Hepatocyte (in vitro differentiated cells): ENCODE results near the gene NECAB3. TPM values are rescaled to one million over a fixed set of nuclear protein-coding genes. Genes with fewer than 3 reads are reported as not detected.

Source experiments
- DNase-seq: peaks from one replicate; pipeline ENCODE4 v3.0.0-alpha.2; 2016; ENCODE audit warnings: low spot score
- H2AFZ ChIP-seq: fragments of 200-600 bp; sonication (generic); 2 replicates; pipeline ENCODE4 v1.6.0; 2016; ENCODE audit warnings: antibody characterized with exemption, mild to moderate bottlenecking
- H3K27ac ChIP-seq: fragments of 200-600 bp; sonication (generic); 2 replicates; pipeline ENCODE4 v1.5.1; 2016; ENCODE audit warnings: mild to moderate bottlenecking
- H3K27me3 ChIP-seq: fragments of 200-600 bp; sonication (generic); 2 replicates; pipeline ENCODE4 v1.6.1; 2016
- H3K36me3 ChIP-seq: fragments of 200-600 bp; sonication (generic); replicated peaks from 2 replicates; pipeline ENCODE4 v1.5.1; 2016; ENCODE audit warnings: low read depth; ENCODE audit not compliant: insufficient read depth
- H3K4me1 ChIP-seq: fragments of 200-600 bp; sonication (generic); 2 replicates; pipeline ENCODE4 v1.5.1; 2016; ENCODE audit warnings: mild to moderate bottlenecking, moderate library complexity; ENCODE audit not compliant: insufficient read depth
- H3K4me2 ChIP-seq: fragments of 200-600 bp; sonication (generic); 2 replicates; pipeline ENCODE4 v1.6.0; 2016
- H3K4me3 ChIP-seq: fragments of 200-600 bp; sonication (generic); 2 replicates; pipeline ENCODE4 v1.5.1; 2016; ENCODE audit warnings: mild to moderate bottlenecking
- H3K79me2 ChIP-seq: fragments of 200-600 bp; sonication (generic); 2 replicates; pipeline ENCODE4 v1.6.0; 2017; ENCODE audit warnings: mild to moderate bottlenecking
- H3K9me2 ChIP-seq: fragments of 200-600 bp; sonication (generic); replicated peaks from 2 replicates; pipeline ENCODE4 v1.6.0; 2017; ENCODE audit warnings: mild to moderate bottlenecking; ENCODE audit not compliant: insufficient read depth
- H3K9me3 ChIP-seq: fragments of 200-600 bp; sonication (generic); 2 replicates; pipeline ENCODE4 v1.5.1; 2016; ENCODE audit warnings: low read depth, mild to moderate bottlenecking
- H4K20me1 ChIP-seq: fragments of 200-600 bp; sonication (generic); 2 replicates; pipeline ENCODE4 v1.6.0; 2016; ENCODE audit warnings: mild to moderate bottlenecking; ENCODE audit not compliant: insufficient read depth, poor library complexity, severe bottlenecking
- EZH2 ChIP-seq: fragments of 200-600 bp; sonication (generic); IDR thresholded peaks from 2 replicates; pipeline ENCODE4 v1.6.1; 2016; ENCODE audit warnings: antibody characterized with exemption, mild to moderate bottlenecking, borderline replicate concordance
- EZH2phosphoT487 ChIP-seq: fragments of 200-600 bp; sonication (generic); IDR thresholded peaks from one replicate; pipeline ENCODE4 v1.6.1; 2018; ENCODE audit warnings: antibody characterized with exemption, mild to moderate bottlenecking, low read depth, moderate library complexity; ENCODE audit not compliant: unreplicated experiment, severe bottlenecking
- WGBS: methylation state at CpG from one replicate; pipeline ENCODE4 v1.1.6; 2016; ENCODE audit warnings: low lambda C conversion rate; ENCODE audit errors: missing lambda C conversion rate; 5-methylcytosine and 5-hydroxymethylcytosine counted together
- polyA plus RNA-seq: library from polyadenylated mRNA; unstranded; fragments of >200 nt; fragmentation: Nextera tagmentation; extraction: Ambion mirVana; gene quantifications from 2 replicates; pipeline ENCODE4 v1.2.1, GENCODE V29; 2016
- total RNA-seq: library from RNA; depleted of rRNA; stranded (reverse); fragments of >200 nt; gene quantifications from 2 replicates; pipeline ENCODE4 v1.2.3, GENCODE V29; 2014
- TF ChIP-seq, protein P1 (sequence below): fragments of 200-600 bp; sonication (generic); IDR thresholded peaks from 2 replicates; pipeline ENCODE4 v1.5.1; 2016; ENCODE audit warnings: antibody characterized with exemption, mild to moderate bottlenecking; ENCODE audit not compliant: poor library complexity

The NECAB3 gene
- total and polyA plus RNA-seq, 2 experiments from 2014 or later, result 50.6 to 55.4 TPM

DNA sequence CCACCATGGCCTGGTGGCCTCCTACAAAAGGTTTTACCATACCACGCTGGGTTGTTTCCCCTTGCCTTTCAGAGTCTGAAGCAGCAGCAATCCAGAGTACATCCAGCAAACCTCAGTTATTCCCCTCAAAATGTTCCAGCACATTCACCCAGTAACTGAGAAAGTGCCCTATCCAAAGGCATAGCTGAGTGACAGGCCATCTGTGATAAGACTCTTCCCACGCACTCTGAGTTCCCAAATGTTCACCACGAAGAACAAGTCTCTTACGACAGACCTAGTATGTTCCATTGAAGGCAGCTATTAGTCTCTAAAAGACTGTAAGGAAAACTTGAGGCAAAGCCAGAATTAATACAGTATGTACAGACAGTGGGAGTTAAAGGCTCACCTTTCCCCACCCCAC is 43.7 kb downstream of the NECAB3 start:
- Histone ChIP-seq H2AFZ (no peak overlapping the region), H3K36me3 (peaks cover 5% of the 10 kb centered on the region), H4K20me1 (no peaks in the 10 kb centered on the region), H3K4me1 (no peaks in the 10 kb centered on the region), H3K27me3 (no peaks in the 10 kb centered on the region), H3K4me3 (no peak overlapping the region), H3K9me2 (no peaks in the 10 kb centered on the region), H3K4me2 (no peak overlapping the region), H3K79me2 (no peaks in the 10 kb centered on the region), H3K9me3 (no peaks in the 10 kb centered on the region), H3K27ac (no peak overlapping the region)
- no peak for TF ChIP-seq EZH2phosphoT487
- no peak for TF ChIP-seq EZH2
- TF ChIP-seq, protein P1, sequence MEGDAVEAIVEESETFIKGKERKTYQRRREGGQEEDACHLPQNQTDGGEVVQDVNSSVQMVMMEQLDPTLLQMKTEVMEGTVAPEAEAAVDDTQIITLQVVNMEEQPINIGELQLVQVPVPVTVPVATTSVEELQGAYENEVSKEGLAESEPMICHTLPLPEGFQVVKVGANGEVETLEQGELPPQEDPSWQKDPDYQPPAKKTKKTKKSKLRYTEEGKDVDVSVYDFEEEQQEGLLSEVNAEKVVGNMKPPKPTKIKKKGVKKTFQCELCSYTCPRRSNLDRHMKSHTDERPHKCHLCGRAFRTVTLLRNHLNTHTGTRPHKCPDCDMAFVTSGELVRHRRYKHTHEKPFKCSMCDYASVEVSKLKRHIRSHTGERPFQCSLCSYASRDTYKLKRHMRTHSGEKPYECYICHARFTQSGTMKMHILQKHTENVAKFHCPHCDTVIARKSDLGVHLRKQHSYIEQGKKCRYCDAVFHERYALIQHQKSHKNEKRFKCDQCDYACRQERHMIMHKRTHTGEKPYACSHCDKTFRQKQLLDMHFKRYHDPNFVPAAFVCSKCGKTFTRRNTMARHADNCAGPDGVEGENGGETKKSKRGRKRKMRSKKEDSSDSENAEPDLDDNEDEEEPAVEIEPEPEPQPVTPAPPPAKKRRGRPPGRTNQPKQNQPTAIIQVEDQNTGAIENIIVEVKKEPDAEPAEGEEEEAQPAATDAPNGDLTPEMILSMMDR, result no peak
- 86% methylated on average over 4 of the region's 4 CpGs for WGBS
- DNase-seq, result no peak

- H3K27ac ChIP-seq, result no peak overlapping the region
- 90% methylated on average over 5 of the region's 5 CpGs for WGBS
- no peak overlapping the region for H3K4me3 ChIP-seq
- no peak overlapping the region for H3K4me2 ChIP-seq
- no peaks in the 10 kb centered on the region for H3K9me3 ChIP-seq
- no peaks in the 10 kb centered on the region for H4K20me1 ChIP-seq
- H2AFZ ChIP-seq, result no peak overlapping the region
- TF ChIP-seq EZH2, result no peak
- TF ChIP-seq EZH2phosphoT487, result no peak
- TF ChIP-seq, protein P1, result no peak
- no peak for DNase-seq
- no peaks in the 10 kb centered on the region for H3K4me1 ChIP-seq
- no peaks in the 10 kb centered on the region for H3K27me3 ChIP-seq
- no peaks in the 10 kb centered on the region for H3K79me2 ChIP-seq
- no peaks in the 10 kb centered on the region for H3K9me2 ChIP-seq
- H3K36me3 ChIP-seq, result peaks cover 5% of the 10 kb centered on the region
Measured at GRCh38 chr20:33629979-33630378, 44.2 kb downstream of the NECAB3 start.

GRCh38 chr20:33629533-33629932 is 44.7 kb downstream of the NECAB3 start:
- H4K20me1 ChIP-seq, result no peaks in the 10 kb centered on the region
- H3K27ac ChIP-seq, result no peak overlapping the region
- peaks cover 5% of the 10 kb centered on the region for H3K36me3 ChIP-seq
- H2AFZ ChIP-seq, result no peak overlapping the region
- H3K27me3 ChIP-seq, result no peaks in the 10 kb centered on the region
- no peaks in the 10 kb centered on the region for H3K9me2 ChIP-seq
- no peaks in the 10 kb centered on the region for H3K79me2 ChIP-seq
- DNase-seq, result no peak
- TF ChIP-seq EZH2phosphoT487 (no peak), EZH2 (no peak)
- TF ChIP-seq, protein P1, result no peak
- no peak overlapping the region for H3K4me3 ChIP-seq
- H3K9me3 ChIP-seq, result no peaks in the 10 kb centered on the region
- WGBS, result 98% methylated on average over 10 of the region's 10 CpGs
- no peak overlapping the region for H3K4me2 ChIP-seq
- no peaks in the 10 kb centered on the region for H3K4me1 ChIP-seq
